ENCODE data around the gene PPM1J. TPM values are rescaled to one million over a fixed set of nuclear protein-coding genes. Genes with fewer than 3 reads are reported as not detected.

Gene PPM1J
- total RNA-seq, 1 donor from 2014 or later: 0.85 TPM

- Mint-ChIP-seq H3K4me3 (ENCODE audit: unreplicated experiment) (peak overlapping the region; percentile 80), H3K27me3 (ENCODE audit: low read depth) (peaks cover 3% of the 10 kb centered on the region), H3K36me3 (ENCODE audit: low read depth) (no peaks in the 10 kb centered on the region), H3K27ac (ENCODE audit: unreplicated experiment) (peak overlapping the region; percentile 49), H3K9me3 (ENCODE audit: low read depth) (no peaks in the 10 kb centered on the region), H3K4me1 (ENCODE audit: low read depth) (peaks cover 20% of the 10 kb centered on the region)
- peak; percentile 90 for DNase-seq (ENCODE audit: low spot score)
- TF ChIP-seq CTCF (IDR thresholded peaks at IDR 0.05): peak; percentile 46
These were observed 544 bp downstream of the PPM1J start for GRCh38 chr1:112714313-112715263.

GRCh38 chr1:112713466-112714312, 1.4 kb downstream of the PPM1J start:
- Mint-ChIP-seq H3K27me3 (ENCODE audit: low read depth) (peaks cover 1% of the 10 kb centered on the region), H3K27ac (ENCODE audit: unreplicated experiment) (peak overlapping the region; percentile 49), H3K4me3 (ENCODE audit: unreplicated experiment) (peak overlapping the region; percentile 80), H3K36me3 (ENCODE audit: low read depth) (no peaks in the 10 kb centered on the region), H3K4me1 (ENCODE audit: low read depth) (peaks cover 20% of the 10 kb centered on the region), H3K9me3 (ENCODE audit: low read depth) (no peaks in the 10 kb centered on the region)
- peak; percentile 71 for DNase-seq (ENCODE audit: low spot score)
- no peak for TF ChIP-seq CTCF (IDR thresholded peaks at IDR 0.05)

- Mint-ChIP-seq H3K27ac (ENCODE audit: unreplicated experiment) (no peak overlapping the region), H3K4me3 (ENCODE audit: unreplicated experiment) (no peak overlapping the region), H3K27me3 (ENCODE audit: low read depth) (no peaks in the 10 kb centered on the region), H3K36me3 (ENCODE audit: low read depth) (no peaks in the 10 kb centered on the region), H3K4me1 (ENCODE audit: low read depth) (peaks cover 22% of the 10 kb centered on the region), H3K9me3 (ENCODE audit: low read depth) (no peaks in the 10 kb centered on the region)
- no peak for TF ChIP-seq CTCF (IDR thresholded peaks at IDR 0.05)
- DNase-seq (ENCODE audit: low spot score): peak; percentile 58
These were observed 2.4 kb downstream of the PPM1J start for GRCh38 chr1:112712701-112713128.

GRCh38 chr1:112712191-112712590, 2.9 kb downstream of the PPM1J start:
- Mint-ChIP-seq H3K27ac (ENCODE audit: unreplicated experiment) (no peak overlapping the region), H3K36me3 (ENCODE audit: low read depth) (no peaks in the 10 kb centered on the region), H3K4me3 (ENCODE audit: unreplicated experiment) (no peak overlapping the region), H3K27me3 (ENCODE audit: low read depth) (no peaks in the 10 kb centered on the region), H3K4me1 (ENCODE audit: low read depth) (peaks cover 26% of the 10 kb centered on the region), H3K9me3 (ENCODE audit: low read depth) (no peaks in the 10 kb centered on the region)
- no peak for TF ChIP-seq CTCF (IDR thresholded peaks at IDR 0.05)
- DNase-seq (ENCODE audit: low spot score): peak; percentile 65

- Mint-ChIP-seq H3K4me1 (ENCODE audit: low read depth) (peaks cover 26% of the 10 kb centered on the region), H3K27me3 (ENCODE audit: low read depth) (no peaks in the 10 kb centered on the region), H3K27ac (ENCODE audit: unreplicated experiment) (no peak overlapping the region), H3K9me3 (ENCODE audit: low read depth) (no peaks in the 10 kb centered on the region), H3K36me3 (ENCODE audit: low read depth) (no peaks in the 10 kb centered on the region), H3K4me3 (ENCODE audit: unreplicated experiment) (no peak overlapping the region)
- peak; percentile 62 for DNase-seq (ENCODE audit: low spot score)
- no peak for TF ChIP-seq CTCF (IDR thresholded peaks at IDR 0.05)
These were observed 3.5 kb downstream of the PPM1J start for GRCh38 chr1:112711670-112712069.
